Skeletal muscle satellite cell (primary cell): ENCODE results near the gene FNDC3B.

Source experiments
- H3K27me3 ChIP-seq: 2 replicates; pipeline ENCODE4 v1.7.0; 2013; ENCODE audit warnings: low read length; ENCODE audit not compliant: control insufficient read depth, insufficient read depth
- H3K36me3 ChIP-seq: 2 replicates; pipeline ENCODE4 v1.7.0; 2013; ENCODE audit warnings: mild to moderate bottlenecking, control low read depth, low read length; ENCODE audit not compliant: insufficient read depth
- H3K4me1 ChIP-seq: 2 replicates; pipeline ENCODE4 v1.7.0; 2013; ENCODE audit warnings: low read length; ENCODE audit not compliant: control insufficient read depth, insufficient read depth
- H3K4me2 ChIP-seq: 2 replicates; pipeline ENCODE4 v1.7.0; 2013; ENCODE audit warnings: mild to moderate bottlenecking, low read length
- H3K4me3 ChIP-seq: 2 replicates; pipeline ENCODE4 v1.7.0; 2013; ENCODE audit warnings: low read length
- H3K9ac ChIP-seq: 2 replicates; pipeline ENCODE4 v1.7.0; 2013; ENCODE audit warnings: mild to moderate bottlenecking, low read depth, low read length, moderate library complexity
- H3K9me3 ChIP-seq: replicated peaks from 2 replicates; pipeline ENCODE4 v1.7.0; 2013; ENCODE audit warnings: mild to moderate bottlenecking, control low read depth, low read length

FNDC3B gene

GRCh38 chr3:172102123-172102882 lies 62.9 kb downstream of the FNDC3B start:
- no peaks in the 10 kb centered on the region for H3K27me3 ChIP-seq
- peaks cover 50% of the 10 kb centered on the region for H3K4me1 ChIP-seq
- H3K36me3 ChIP-seq = no peaks in the 10 kb centered on the region
- no peaks in the 10 kb centered on the region for H3K9me3 ChIP-seq
- H3K4me3 ChIP-seq = no peak overlapping the region
- H3K4me2 ChIP-seq = no peak overlapping the region
- no peak overlapping the region for H3K9ac ChIP-seq

GRCh38 chr3:172102883-172103310 lies 63.5 kb downstream of the FNDC3B start:
- Histone ChIP-seq H3K36me3 (no peaks in the 10 kb centered on the region), H3K9ac (peak overlapping the region; percentile 66), H3K4me1 (peaks cover 44% of the 10 kb centered on the region), H3K4me2 (peak overlapping the region; percentile 59), H3K9me3 (no peaks in the 10 kb centered on the region), H3K27me3 (no peaks in the 10 kb centered on the region), H3K4me3 (no peak overlapping the region)

- Histone ChIP-seq H3K9me3 (no peaks in the 10 kb centered on the region), H3K4me3 (peak overlapping the region; percentile 21), H3K4me2 (peak overlapping the region; percentile 59), H3K36me3 (no peaks in the 10 kb centered on the region), H3K27me3 (no peaks in the 10 kb centered on the region), H3K9ac (peak overlapping the region; percentile 66), H3K4me1 (peaks cover 37% of the 10 kb centered on the region)
Measured at GRCh38 chr3:172103724-172104123, 64.3 kb downstream of the FNDC3B start.

DNA sequence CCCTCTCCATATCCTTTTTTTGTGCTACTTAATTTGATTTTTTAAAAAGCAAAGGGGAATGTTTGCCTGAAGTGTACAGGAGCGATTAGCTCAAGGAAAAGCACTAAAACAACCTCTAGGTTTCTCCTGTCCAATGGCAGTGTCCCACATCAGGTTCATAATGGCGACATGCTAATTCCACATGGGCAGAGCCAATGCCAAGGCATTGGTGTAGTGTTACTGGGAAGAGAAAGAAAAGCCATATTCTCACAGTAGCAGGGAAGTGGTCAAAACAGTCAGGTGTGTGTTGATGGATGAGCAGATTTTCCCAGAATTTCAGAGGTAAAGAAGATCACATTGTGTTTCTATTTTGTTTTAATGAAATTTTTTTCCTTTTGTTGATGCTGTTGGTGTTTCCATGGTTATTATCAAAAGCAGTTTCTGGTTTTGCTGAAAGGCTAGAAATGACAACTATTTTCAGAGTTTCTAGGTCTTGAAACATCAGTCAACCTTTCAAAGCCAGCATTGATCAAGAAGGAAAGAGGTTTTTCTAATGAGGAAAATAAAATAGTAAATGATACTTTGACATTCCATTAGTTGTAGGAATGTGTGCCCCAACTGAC lies 65.2 kb downstream of the FNDC3B start:
- no peaks in the 10 kb centered on the region for H3K9me3 ChIP-seq
- H3K4me3 ChIP-seq = no peak overlapping the region
- peak overlapping the region; percentile 30 for H3K9ac ChIP-seq
- no peaks in the 10 kb centered on the region for H3K36me3 ChIP-seq
- no peak overlapping the region for H3K4me2 ChIP-seq
- H3K27me3 ChIP-seq = no peaks in the 10 kb centered on the region
- peaks cover 33% of the 10 kb centered on the region for H3K4me1 ChIP-seq

GRCh38 chr3:172106037-172106954 lies 66.9 kb downstream of the FNDC3B start:
- no peak overlapping the region for H3K9ac ChIP-seq
- H3K36me3 ChIP-seq = no peaks in the 10 kb centered on the region
- no peaks in the 10 kb centered on the region for H3K27me3 ChIP-seq
- no peaks in the 10 kb centered on the region for H3K9me3 ChIP-seq
- no peak overlapping the region for H3K4me2 ChIP-seq
- no peak overlapping the region for H3K4me3 ChIP-seq
- H3K4me1 ChIP-seq = peaks cover 33% of the 10 kb centered on the region

DNA sequence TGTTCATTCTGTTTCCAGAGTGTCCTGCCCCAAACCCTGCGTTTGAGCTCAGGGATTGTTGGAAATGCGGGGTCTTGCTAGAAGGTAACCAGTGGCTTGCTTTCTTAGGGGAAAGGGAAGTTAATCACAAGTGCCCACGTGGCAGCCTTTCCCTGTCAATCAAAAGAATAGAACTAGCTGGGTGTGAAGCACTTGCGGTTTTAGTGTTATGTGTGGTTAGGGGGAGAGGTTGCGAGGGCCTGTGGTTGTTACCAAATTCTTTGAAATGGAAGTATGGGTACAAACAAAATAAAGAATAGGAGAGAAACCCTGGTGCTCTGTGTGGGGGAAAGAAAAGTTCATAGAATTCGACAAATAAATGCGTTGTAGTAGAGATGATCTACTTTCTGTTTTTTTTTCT lies 67.6 kb downstream of the FNDC3B start:
- Histone ChIP-seq H3K9me3 (no peaks in the 10 kb centered on the region), H3K4me2 (no peak overlapping the region), H3K4me1 (peaks cover 33% of the 10 kb centered on the region), H3K36me3 (no peaks in the 10 kb centered on the region), H3K9ac (no peak overlapping the region), H3K27me3 (no peaks in the 10 kb centered on the region), H3K4me3 (no peak overlapping the region)

- Histone ChIP-seq H3K4me2 (no peak overlapping the region), H3K27me3 (no peaks in the 10 kb centered on the region), H3K4me1 (peaks cover 30% of the 10 kb centered on the region), H3K9ac (no peak overlapping the region), H3K36me3 (peaks cover 4% of the 10 kb centered on the region), H3K9me3 (no peaks in the 10 kb centered on the region), H3K4me3 (no peak overlapping the region)
Measured at GRCh38 chr3:172107403-172107802, 68.0 kb downstream of the FNDC3B start.

DNA sequence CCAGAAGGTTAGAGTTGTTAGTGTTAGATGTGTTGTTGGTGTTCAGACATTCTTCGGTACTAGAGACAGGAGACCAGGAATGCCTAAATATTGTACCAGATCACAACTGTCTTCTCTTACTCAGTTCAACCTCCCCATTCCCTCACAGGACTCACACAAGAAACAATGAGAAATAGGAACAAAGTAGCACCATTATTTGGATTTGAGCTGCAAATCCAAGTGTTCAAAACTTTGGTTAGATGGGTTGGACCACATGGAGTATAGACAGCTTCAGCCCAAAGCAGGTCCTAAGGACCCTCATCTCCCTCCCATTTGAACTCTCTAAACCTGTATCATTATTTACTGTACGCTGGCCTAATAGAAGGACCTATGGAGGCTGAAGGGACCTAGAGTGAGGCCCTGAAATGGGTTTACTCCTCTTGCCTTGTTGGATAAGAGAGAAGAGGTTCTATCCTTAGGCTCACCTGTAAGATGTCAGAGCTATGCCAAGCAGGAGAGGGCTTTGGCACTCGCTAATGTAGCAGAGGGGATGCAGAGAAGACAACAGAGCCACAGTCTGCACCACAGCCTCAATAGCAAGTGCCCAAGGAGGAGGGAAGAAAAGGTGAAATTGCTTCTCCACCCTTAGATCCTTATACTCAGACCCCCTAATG lies 70.9 kb downstream of the FNDC3B start:
- peaks cover 7% of the 10 kb centered on the region for H3K4me1 ChIP-seq
- H3K4me3 ChIP-seq = no peak overlapping the region
- H3K4me2 ChIP-seq = no peak overlapping the region
- peaks cover 28% of the 10 kb centered on the region for H3K36me3 ChIP-seq
- H3K9me3 ChIP-seq = no peaks in the 10 kb centered on the region
- no peaks in the 10 kb centered on the region for H3K27me3 ChIP-seq
- no peak overlapping the region for H3K9ac ChIP-seq

DNA sequence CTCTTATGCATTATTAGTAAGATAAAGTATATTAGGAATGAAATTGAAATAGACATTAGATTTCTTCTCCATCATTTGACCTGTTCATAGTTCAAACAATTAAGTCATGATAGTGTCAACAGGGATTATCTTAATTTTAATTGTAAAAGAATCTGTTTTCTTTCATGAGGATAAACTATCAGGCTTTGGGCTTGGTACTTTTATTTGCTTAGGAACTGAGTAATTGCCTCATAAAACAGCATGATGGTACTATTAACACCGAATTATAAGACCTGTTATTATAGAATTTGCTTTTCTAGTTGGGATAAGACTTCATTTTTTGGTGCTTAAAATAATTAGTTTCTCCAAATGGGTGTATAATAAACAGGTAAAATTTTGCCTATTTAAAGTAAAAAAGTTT lies 71.8 kb downstream of the FNDC3B start:
- H3K9ac ChIP-seq = no peak overlapping the region
- peaks cover 36% of the 10 kb centered on the region for H3K36me3 ChIP-seq
- H3K27me3 ChIP-seq = no peaks in the 10 kb centered on the region
- peaks cover 4% of the 10 kb centered on the region for H3K4me1 ChIP-seq
- no peaks in the 10 kb centered on the region for H3K9me3 ChIP-seq
- H3K4me3 ChIP-seq = no peak overlapping the region
- H3K4me2 ChIP-seq = no peak overlapping the region

GRCh38 chr3:172112078-172112733 lies 72.8 kb downstream of the FNDC3B start:
- Histone ChIP-seq H3K4me3 (no peak overlapping the region), H3K4me1 (peaks cover 4% of the 10 kb centered on the region), H3K9me3 (no peaks in the 10 kb centered on the region), H3K36me3 (peaks cover 42% of the 10 kb centered on the region), H3K27me3 (no peaks in the 10 kb centered on the region), H3K9ac (no peak overlapping the region), H3K4me2 (no peak overlapping the region)
